T47D (cell line): ENCODE results near the gene PIP4K2A.
A peak's percentile ranks its signal among the peaks of the same experiment; 100 is the strongest.

Source experiments
- DNase-seq, 2 experiments: peaks; one replicate each; pipeline versions ENCODE4 v3.0.0 to v3.0.0-alpha.2; 2011 to 2012; ENCODE audit warnings: low read depth in 1 of 2, low spot score in 1 of 2
- JUND ChIP-seq: IDR thresholded peaks from 2 replicates; pipeline ENCODE4 v1.6.1; 2012; ENCODE audit warnings: low read depth
- in situ Hi-C: cut with HindIII; loops from 2 replicates; pipeline ENCODE4 v1.10.0; 2016; ENCODE audit warnings: low sequenced_read_pairs, low pct_unique_long_range_greater_than_20kb

Gene PIP4K2A

DNA sequence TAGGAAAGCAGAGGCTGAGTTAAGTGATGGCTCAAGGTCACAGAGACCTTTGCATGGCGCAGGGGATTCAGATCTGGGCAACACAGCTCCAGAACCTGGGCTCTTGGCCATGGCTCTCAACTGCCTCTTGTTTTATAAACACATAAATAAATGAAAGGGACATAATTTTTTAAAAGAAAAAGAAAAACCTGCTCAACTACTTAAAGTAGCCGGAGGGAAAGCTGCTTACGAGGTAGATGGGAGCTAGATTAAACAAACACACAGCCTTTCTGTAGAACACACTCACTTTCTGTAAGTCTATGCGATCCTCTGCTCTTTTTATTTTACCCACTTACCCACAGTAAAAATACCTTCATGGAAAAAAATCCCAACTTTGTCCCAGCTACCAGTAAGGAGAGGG, 81.3 kb downstream of the PIP4K2A start:
- DNase-seq, result peak in 1 of 2 experiments; percentile 88
- in situ Hi-C loops, result no loop called here
- no peak for TF ChIP-seq JUND

DNA sequence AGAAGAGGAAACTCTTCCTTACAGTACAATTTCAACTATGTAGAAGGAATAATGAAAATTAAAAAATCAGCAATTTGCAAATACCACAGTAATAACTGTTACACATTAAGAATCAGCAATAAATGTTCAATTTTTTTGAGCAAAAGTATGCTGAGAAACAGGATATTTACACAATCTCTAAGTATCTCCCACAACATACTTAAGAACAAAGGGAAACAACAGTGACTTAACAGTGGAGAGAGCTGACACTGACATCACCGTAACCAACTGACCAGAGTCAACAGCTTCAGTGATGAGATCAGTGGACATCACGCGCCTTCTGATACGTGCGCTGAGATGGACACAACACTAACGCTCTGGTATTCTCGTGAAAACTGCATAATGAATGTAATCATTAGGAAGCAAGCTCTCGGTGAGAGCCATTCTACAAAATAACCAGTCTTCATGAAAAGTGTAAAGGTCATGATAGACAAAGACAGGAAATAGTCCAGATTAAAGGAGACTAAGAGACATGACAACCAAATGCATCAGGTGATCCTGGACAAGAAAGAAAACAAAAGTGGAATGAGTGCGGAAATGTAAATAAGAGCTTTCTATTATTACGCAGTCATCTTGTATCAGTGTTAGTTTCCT, 82.6 kb downstream of the PIP4K2A start:
- in situ Hi-C loops, result no loop called here
- TF ChIP-seq JUND, result no peak
- DNase-seq, result peak in 1 of 2 experiments; percentile 38

DNA sequence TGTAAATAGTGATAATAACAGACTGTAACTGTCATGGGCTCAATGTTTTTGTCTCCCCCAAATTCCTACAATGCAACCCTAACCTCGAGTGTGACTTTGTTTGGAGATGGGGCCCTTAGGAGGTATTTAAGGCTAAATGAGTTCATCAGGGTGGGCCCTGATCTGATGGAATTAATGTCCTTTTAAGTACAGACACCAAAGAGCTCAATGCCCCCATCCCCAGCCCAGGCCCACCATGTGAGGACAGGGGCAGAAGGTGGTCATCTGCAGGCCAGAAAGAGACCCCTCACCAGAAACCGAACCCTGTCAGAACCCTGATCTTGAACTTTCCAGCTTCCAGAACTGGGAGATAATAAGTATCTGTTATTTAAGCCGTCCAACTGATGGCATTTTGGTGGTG, 83.2 kb downstream of the PIP4K2A start:
- TF ChIP-seq JUND, result no peak
- in situ Hi-C loops, result no loop called here

DNA sequence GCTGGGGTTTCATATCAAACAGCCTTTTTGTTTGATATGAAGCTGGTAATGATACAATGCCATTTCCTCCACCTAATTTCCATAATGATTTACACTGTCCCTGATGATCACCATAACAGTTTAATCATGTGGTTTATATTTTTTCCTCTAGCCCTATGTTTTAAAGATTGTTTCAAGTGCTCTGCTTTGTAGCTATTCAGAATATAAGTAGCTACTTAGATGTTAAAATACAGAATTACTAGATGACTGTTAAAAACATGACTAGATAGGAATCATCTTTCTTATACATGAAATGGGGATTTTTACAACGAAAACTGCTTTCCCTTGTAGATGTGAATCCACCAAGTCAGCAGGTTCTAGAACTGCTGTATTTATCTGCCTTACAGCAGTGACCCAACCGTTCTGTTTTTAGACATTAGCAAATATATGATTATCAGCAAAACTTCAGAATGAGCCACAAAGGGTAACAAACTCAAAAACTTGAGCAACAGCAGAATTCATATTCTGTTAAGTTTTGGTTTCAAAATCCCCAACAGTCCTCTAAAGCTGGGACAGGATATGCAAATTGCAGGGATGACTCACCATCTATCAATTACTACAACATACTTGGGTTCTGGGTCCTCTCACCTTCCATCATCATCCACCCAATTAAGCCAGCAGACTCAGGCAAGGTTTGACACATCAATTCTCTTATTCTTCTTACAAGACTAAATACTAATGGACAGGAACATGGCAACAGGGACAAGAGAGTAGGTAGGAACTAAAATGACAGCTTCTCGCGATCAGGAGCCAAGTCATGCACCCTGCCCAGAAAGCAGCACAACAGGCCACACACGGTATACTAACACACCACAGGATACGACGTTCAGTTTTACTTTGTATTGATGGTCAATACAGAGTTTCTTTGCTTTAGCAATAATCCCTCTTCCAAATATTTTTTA, 83.9 kb downstream of the PIP4K2A start:
- in situ Hi-C loops, result no loop called here
- DNase-seq, result no peak
- no peak for TF ChIP-seq JUND

More for the DNA sequence above, 83.2 kb downstream of the PIP4K2A start:
- DNase-seq, result no peak

- TF ChIP-seq JUND, result no peak
- DNase-seq, result no peak
- in situ Hi-C loops, result no loop called here
Measured at GRCh38 chr10:22629852-22630233, 84.5 kb downstream of the PIP4K2A start.

GRCh38 chr10:22629126-22629525, 85.3 kb downstream of the PIP4K2A start:
- in situ Hi-C loops, result no loop called here
- TF ChIP-seq JUND, result no peak
- DNase-seq, result no peak

DNA sequence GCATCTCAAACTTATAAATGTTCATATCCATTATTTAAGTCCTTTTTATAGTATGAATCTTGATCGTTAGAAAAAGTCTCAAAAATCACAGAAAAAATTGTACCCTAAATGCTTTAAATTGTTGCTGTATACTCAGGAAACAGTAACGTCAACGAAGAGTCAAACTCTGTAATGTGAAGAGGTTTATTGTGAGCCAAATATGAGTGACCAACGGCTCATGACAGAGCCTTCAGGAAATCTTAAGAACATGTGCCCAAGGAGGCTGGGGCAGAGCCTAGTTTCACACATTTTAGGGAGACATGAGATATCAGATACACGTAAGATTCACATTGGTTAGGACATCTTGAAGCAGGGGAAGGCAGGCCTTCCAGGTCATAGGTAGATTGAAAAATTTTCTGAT, 86.1 kb downstream of the PIP4K2A start:
- DNase-seq, result no peak
- in situ Hi-C loops, result no loop called here
- no peak for TF ChIP-seq JUND

DNA sequence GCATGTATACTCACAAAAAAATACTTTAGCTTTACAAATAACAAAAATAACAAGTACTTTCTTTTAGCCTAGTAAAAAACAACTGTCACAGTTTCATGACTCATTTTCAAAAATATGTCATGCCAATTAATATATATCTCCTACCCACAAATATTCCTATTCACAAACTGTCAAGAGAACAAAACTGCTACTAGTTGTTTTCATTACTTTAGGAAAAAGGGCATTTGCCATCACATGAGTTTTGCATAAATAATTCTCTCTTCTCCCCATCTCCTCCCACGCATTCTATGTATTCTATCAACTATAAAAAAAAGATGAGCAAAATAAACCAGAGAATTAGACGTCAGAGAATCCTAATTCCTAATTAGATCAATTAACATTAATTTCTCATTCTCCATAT, 87.6 kb downstream of the PIP4K2A start:
- DNase-seq, result no peak
- in situ Hi-C loops, result no loop called here

DNA sequence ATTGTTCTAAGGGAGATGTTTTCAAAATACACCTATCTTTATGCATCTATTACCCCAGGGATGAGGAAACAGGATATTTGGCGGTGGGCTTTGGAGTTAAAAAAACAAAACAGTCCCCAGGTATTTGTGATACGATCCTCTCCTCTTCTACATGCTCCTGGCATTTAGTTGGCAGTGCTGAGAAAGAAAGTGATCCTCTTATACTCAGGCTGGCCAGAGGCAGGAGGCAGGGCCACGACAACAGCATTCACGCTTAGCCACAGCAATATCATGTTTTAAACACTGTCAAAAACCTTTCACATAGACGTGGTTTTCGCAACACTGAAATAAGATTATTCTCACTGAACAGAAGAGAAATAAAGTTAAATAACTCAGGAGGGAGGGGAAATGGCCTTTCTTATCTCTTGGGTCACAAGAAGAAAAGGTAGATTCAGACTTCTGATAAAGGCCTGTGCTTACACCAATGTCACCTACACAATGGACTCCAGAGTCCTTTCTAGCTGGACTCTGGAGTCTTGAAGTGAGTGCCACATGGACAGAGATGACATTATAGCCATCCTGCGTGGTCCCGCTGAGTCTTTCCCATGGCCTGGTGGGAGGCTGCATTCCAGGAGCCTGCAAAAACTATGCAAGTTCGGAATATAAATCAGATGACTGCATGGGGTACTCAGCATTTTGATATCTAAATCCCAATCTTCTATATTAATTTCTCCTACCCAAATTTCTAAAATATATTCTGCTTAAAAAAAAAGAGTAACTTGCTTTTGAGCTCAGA, 88.7 kb downstream of the PIP4K2A start:
- no peak for DNase-seq
- in situ Hi-C loops, result no loop called here
- no peak for TF ChIP-seq JUND

More for the DNA sequence above, 87.6 kb downstream of the PIP4K2A start:
- TF ChIP-seq JUND, result no peak

DNA sequence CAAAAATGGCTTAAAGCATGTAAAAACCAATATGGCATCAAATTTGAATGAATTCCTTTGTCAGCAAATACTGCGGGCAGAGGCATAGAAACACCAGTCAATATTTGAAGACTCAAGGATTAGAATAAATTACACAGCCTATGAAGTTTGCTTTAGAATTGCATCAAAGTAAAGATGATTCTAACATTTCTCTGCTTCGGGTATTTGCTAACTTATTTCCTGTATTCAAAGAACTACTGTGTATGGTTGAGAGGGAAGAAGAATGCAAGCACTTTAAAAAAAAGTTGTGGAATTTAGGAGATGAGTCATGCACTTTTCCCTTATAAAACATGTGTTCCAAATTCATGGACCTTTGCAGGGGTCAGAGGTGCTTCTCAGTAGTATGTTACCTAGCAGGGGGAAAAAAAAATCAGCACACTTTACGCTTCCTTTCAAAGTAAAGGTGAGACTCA, 90.1 kb downstream of the PIP4K2A start:
- DNase-seq, result peak in 1 of 2 experiments; percentile 26
- no peak for TF ChIP-seq JUND
- in situ Hi-C loops, result no loop called here

DNA sequence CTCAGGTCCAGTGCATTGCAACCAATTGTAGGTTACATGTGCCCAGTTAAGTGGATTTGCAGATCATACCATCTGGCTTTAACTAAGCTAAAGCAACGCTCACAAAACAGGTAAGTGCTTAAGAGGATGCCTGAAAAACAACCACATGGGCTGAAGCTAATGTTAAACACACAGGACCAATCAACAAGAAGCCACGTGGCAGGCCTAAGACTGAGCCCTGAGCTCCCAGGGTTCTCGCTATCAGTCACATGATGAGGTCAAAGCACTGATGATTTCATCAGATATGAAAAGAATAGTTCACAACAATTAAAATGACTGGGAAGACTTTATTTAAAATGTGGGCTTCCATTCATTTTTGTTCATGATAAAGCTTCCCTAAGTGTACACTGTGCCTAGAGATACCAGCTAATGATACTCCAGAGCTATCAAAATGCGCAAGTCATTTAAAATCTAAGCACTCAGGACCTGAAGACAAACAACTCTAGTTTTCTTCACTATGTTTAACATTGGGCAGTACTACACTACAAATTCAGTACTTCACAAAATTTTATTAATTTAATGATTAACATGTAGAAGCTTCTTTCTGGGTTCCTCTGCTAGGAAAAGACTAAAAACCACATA, 90.6 kb downstream of the PIP4K2A start:
- in situ Hi-C loops, result no loop called here
- no peak for DNase-seq
- no peak for TF ChIP-seq JUND

DNA sequence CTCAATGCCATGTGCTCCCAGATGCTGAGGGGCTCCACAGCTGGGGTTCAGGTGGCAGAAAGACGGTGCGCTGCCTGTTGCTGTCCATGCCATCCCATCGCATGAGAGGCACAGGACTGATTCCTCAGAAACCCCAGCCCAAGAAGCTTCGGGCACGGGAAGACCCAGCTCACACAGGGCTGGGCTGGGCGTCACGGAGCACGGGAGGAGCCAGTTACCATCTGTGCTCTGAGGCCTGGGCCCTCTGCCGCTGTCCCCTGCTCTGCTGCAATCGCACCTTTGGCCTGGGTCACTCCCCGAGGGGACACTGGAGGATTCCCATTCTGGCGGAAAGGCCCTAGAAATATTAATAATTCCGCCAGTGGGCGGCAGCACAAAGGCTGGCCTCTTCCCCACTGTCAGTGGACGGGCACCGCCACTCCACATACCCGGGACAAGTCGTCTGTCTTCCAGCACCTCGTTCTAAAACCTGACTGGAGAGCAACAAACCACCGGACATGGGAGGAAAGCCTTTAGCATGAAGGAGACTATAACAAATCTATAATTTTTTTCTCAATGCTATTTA, 92.1 kb downstream of the PIP4K2A start:
- DNase-seq, result no peak
- TF ChIP-seq JUND, result no peak
- in situ Hi-C loops, result no loop called here
